HG03103 (cell line): ENCODE measurements around the gene PDE1A.
"Not testable (repeated sequence)": the region's sequence is repeated elsewhere in the genome, so short reads cannot be mapped to it uniquely, and the experiment has no call there.

ENCODE experiments used
- ATAC-seq: cut with Tn5 transposase; IDR thresholded peaks from one replicate; pipeline ENCODE4 v1.9.1; 2021; ENCODE audit warnings: low read depth; ENCODE audit not compliant: unreplicated experiment

PDE1A gene

DNA sequence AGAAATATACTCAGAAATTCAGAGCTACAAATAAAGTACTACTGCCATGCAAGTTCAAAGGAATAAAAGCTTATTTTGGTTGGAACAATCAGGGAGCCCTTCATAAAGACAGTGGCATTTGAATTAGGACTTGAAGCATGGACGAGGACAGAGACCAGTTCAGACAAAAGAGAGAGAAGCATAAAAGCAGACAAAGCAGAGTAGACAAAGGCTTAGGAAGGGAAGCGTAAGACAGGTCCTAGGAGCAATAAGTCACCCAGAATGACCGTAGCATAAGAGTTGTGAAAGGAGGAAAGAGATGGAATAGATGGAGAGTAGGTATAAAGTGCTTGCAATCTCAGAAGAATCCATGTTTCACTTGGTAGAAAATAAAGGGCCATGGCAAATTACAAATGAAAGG, 14.0 kb downstream of the PDE1A start:
- no peak for ATAC-seq

DNA sequence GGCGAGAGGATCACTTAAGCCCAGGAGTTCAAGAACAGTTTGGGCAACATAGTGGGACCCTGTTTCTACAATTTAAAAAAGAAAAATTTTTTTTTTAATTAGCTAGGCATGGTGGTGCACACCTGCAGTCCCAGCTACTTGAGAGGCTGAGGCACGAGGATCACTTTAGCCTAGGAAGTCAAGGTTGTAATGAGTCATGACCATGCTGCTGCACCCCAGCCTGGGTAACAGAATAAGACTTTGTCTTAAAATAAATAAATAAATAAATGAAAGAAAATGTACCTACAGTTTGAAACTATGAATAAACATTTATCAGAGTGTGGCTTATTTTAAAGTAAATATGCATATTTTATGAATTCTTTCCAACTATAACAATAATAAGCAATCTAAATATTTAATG, 16.7 kb downstream of the PDE1A start:
- no peak for ATAC-seq

DNA sequence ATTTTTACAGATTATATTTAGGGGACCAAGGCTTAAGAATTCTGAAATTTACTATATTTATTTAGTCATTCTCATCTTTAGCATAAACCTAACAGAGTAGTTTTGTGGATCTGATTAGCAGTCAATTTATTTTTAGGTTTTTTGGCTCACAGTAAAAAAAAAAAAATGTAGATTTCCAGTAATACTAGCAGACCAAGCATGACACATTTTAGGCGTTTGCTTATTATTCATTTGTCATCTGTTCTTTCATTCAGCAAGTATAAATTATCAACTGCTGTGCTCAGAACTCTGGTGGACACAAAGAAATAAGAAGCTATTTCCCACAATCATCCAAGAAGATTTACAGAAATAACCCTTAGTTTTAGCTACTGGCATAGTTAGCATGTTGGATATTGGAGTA, 20.6 kb downstream of the PDE1A start:
- no peak for ATAC-seq

GRCh38 chr2:182404975-182405561, 21.8 kb downstream of the PDE1A start:
- ATAC-seq = no peak

- ATAC-seq = no peak
Measured at GRCh38 chr2:182404092-182404491, 22.7 kb downstream of the PDE1A start.

DNA sequence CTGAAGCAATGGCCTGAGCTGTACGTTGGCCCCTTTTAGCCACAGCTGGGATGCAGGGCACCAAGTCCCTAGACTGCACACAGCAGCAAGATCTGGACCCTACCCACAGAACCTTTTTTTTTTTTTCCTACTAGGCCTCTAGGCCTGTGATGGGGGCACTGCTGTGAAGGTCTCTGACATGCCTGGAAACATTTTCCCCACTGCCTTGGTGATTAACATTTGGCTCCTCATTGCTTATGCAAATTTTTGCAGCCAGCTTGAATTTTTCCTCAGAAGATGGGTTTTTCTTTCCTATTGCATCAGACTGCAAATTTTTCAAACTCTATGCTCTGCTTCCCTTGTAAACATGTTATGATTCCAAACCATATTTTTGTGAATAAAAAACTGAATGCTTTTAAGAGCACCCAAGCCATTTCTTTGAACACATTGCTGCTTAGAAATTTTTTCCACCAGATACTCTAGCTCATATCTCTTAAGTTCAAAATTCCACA, 33.5 kb downstream of the PDE1A start:
- ATAC-seq = no peak

DNA sequence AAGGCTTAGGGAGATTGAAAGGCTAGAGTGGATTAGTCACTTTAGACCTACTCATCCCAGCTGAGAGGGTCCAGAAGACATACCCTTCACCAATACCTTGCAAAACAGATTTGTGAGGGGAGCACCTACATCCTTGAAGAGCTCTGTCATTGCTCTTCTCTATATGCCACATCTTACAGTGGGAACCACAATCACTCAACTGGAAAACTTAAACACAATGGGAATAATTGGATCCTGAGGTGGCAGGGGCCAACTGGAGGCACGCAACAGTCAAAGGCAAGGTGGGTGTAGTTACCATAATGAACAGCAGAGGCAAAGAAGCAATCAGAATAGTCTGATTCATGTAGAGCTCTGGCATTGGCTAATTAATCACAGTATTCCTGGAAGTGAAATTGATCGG, 35.4 kb downstream of the PDE1A start:
- ATAC-seq = no peak

DNA sequence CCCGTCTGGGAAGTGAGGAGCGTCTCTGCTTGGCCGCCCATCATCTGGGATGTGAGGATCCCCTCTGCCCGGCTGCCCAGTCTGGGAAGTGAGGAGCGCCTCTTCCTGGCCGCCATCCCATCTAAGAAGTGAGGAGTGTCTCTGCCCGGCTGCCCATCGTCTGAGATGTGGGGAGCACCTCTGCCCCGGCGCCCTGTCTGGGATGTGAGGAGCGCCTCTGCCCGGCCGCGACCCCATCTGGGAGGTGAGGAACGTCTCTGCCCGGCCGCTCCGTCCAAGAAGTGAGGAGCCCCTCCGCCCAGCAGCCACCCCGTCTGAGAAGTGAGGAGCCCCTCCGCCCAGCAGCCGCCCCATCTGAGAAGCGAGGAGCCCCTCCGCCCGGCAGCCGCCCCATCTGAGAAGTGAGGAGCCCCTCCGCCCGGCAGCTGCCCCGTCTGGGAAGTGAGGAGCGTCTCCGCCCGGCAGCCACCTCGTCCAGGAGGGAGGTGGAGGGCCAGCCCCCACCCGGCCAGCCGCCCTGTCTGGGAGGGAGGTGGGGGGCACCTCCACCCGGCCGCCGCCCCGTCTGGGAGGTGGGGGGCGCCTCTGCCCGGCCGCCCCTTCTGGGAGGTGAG, 40.5 kb downstream of the PDE1A start:
- ATAC-seq = not testable (repeated sequence)

DNA sequence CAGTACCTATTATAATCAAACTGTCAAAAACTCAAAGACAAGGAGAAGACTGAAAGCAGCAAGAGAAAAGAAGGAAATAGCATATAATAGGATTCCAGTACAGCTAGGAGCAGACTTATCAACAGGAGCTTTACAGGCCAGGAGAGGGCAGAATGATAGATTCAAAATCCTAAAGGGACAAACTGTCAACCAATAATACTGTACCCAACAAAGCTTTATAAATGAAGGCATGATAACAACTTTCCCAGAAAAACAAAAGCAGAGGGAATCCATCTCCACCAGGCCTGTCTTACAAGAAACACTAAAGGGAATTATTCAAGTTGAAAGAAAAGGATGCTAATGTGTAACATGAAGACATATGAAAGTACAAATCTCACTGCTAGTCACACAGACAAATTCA, 42.0 kb downstream of the PDE1A start:
- no peak for ATAC-seq

DNA sequence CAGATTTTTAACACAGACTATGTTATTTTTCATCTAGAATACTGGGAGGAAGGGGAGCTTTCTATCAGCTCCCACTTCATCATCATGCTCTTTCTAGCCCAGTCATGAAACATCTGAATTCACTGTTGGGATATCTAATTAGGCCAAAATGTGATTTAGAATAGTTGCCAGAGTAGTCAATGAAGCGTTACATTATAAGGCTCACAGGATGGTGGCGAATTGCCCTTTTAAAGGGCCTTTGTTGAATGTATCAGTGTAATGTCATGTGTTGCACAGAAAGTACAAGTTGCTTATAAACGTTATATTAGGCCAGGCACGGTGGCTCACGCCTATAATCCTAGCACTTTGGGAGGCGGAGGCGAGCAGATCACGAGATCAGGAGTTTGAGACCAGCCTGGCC, 45.6 kb downstream of the PDE1A start:
- no peak for ATAC-seq

GRCh38 chr2:182379241-182379640, 47.6 kb downstream of the PDE1A start:
- no peak for ATAC-seq

- no peak for ATAC-seq
Measured at GRCh38 chr2:182378759-182379158, 48.1 kb downstream of the PDE1A start.

GRCh38 chr2:182377467-182377866, 49.4 kb downstream of the PDE1A start:
- ATAC-seq = no peak

- no peak for ATAC-seq
Measured at GRCh38 chr2:182375862-182376261, 51.0 kb downstream of the PDE1A start.

DNA sequence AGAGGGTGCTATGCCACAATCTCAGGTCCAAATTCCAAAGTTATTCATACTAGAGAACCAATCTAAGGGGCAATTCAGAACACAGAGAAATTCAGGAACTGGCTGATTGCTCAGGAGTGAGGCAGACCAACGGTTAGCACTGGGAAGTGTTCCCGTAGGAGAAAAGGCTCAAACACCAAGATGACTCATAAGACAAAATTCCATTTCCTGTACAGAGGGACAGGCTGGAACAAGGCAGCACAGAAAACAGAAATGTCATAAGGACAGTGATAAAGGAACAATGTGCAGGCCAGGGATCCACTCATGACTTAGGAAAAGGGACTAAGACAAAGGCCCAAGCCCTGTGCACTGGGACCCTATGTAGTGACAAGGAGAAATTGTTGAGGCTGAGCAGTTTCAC, 54.2 kb downstream of the PDE1A start:
- no peak for ATAC-seq

DNA sequence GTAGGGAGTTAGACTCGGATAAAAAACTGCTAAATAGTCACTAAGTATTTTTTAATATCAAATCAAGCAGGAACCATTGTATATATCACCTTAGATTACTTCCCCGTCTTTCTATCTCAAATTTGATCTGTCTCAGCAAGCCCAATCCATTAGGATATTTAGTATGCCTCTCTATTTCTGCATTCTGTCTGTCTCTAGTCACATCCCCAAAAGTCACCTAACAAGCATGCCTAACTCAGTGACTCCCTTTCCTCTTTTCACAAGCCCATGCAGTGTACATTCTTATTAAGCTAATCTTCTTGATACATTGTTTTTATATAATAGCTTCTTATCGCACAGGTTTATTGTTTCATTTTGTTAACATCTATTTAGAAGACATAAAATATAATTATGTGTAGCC, 57.8 kb downstream of the PDE1A start:
- no peak for ATAC-seq

DNA sequence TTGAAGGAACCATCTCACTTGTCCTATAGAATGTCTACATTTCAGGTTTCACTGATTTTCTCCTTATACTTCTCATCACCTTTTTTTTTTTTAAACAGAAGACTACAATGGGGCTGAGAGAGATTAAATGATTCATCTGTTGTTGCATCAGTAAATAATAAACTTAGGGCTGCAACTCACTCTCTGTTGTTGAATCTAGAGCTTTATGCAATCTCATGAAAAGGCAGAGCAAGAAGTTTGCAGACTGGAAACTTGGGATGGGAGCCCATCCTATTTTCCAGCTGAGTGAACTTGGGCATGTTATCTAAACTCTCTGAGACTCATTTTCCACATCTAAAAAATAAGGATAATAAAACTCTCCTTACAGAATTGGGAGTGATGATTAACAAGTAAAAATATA, 58.4 kb downstream of the PDE1A start:
- no peak for ATAC-seq

GRCh38 chr2:182367401-182367800, 59.4 kb downstream of the PDE1A start:
- ATAC-seq = no peak

DNA sequence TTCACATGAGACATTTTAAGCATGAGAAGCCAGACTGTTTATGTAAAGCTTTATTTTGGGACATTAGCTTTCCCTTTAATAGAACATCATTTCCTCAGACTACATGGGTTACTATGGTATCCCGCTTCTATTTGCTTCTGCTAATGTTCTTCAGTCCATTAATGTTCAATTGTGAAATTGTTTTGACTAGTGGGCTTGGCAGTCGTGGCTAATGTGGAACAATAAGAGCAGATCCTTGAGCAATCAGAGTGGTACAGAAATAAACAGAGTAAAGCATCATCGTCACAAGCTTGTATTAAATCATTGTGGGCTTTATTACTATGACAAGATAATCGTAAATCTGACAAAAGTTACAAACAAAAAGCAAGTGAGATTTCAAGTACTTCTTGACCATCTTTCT, 60.2 kb downstream of the PDE1A start:
- ATAC-seq = no peak

GRCh38 chr2:182365855-182366254, 61.0 kb downstream of the PDE1A start:
- ATAC-seq = no peak

GRCh38 chr2:182361477-182361876, 65.4 kb downstream of the PDE1A start:
- no peak for ATAC-seq

DNA sequence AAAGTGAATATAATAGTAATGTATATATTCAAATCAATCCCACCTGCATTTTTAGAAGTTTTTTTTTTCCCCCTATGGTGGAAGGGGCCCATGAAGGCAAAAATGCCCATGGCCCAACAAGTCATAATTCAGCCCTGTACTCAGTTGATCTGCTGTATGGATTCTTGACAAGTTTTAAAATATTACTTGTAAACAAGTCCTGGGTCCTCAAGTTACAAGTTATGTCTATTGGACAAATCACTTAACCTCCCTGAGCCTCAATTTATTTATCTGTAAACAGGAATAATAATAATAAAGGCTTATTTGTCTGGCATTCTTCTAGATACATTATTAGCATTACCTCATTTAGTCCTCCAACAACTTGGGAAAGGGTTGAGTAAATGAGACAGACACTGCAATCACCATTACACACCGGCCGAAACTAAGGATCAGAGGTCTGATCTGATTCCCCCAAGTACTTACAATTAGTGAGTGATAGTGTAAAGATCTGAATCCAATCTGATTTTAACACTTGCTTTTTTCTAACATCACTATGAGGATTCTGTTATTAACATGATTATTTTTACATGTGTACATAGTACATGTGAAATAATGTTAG, 66.1 kb downstream of the PDE1A start:
- ATAC-seq = no peak
